Stomach (tissue), 4 donors: ENCODE results near the gene SERPINF2.

Source experiments
- CTCF ChIP-seq, 7 experiments: fragments of 450-650 bp in 4 of 7; fragments of 200-600 bp in 3 of 7; sonication (generic) in 3 of 7; IDR thresholded peaks; one replicate each; pipeline ENCODE4 v1.5.1; 2016 to 2019; ENCODE audit warnings: antibody characterized with exemption in 7 of 7, control low read depth in 2 of 7, mild to moderate bottlenecking in 1 of 7
- POLR2A ChIP-seq, 4 donors: fragments of 450-650 bp; IDR thresholded peaks; one replicate each; pipeline ENCODE4 v1.6.1; 2016; ENCODE audit warnings: antibody characterized with exemption in 4 of 4, control low read depth in 2 of 4, mild to moderate bottlenecking in 1 of 4, moderate library complexity in 1 of 4

- TF ChIP-seq POLR2A (IDR thresholded peaks at IDR 0.05) = no peak
- TF ChIP-seq CTCF (IDR thresholded peaks at IDR 0.05) = no peak
Observed at GRCh38 chr17:1707107-1707506, 35.6 kb upstream of the SERPINF2 start.
